ENCODE data around the gene FAM24A.

FAM24A gene

GRCh38 chr10:122957474-122957873, 47.1 kb downstream of the FAM24A start:
- DNase-seq (ENCODE audit: low read depth in 2 of 2) = no peak
- no peak overlapping the region for H3K4me3 ChIP-seq (replicated peaks in 1 of 2; ENCODE audit: low read depth in 2 of 2, low read length in 2 of 2)
- no peak for TF ChIP-seq CTCF (IDR thresholded peaks at IDR 0.05; ENCODE audit: low read depth, low read length)

- DNase-seq (ENCODE audit: low read depth in 2 of 2) = no peak
- H3K4me3 ChIP-seq (replicated peaks in 1 of 2; ENCODE audit: low read depth in 2 of 2, low read length in 2 of 2) = no peak overlapping the region
- no peak for TF ChIP-seq CTCF (IDR thresholded peaks at IDR 0.05; ENCODE audit: low read depth, low read length)
Measured at GRCh38 chr10:122962405-122962804, 52.0 kb downstream of the FAM24A start.
